Measurements from ENCODE around the gene PPP1R11.

PPP1R11 gene

DNA sequence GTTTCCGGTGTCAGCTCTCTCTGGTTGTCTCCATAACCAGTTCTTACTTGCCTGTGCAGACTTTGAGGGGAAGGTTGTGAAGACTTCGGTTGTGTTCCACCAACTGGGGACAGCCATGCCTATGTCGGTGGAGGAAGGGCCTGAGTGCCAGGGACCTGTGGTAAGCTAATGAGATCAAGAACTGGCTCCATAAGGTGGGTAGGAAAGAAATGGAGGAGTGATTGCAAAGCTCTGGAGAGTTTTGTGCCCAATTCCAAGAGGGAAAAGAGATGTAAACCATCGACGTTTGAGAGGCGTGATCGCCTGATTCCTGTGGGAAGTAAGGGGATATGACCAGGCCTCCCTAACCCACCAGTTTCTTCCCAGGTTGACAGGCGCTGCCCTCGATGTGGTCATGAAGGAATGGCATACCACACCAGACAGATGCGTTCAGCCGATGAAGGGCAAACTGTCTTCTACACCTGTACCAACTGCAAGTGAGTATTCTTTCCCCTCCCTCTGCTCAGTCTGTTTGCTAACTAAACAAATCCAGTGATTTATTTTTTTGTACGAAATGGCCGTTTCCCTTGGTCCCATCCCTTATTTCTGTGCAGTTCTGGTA is 5.0 kb upstream of the PPP1R11 start:
- DNase-seq (ENCODE audit: low read depth), result no peak

DNA sequence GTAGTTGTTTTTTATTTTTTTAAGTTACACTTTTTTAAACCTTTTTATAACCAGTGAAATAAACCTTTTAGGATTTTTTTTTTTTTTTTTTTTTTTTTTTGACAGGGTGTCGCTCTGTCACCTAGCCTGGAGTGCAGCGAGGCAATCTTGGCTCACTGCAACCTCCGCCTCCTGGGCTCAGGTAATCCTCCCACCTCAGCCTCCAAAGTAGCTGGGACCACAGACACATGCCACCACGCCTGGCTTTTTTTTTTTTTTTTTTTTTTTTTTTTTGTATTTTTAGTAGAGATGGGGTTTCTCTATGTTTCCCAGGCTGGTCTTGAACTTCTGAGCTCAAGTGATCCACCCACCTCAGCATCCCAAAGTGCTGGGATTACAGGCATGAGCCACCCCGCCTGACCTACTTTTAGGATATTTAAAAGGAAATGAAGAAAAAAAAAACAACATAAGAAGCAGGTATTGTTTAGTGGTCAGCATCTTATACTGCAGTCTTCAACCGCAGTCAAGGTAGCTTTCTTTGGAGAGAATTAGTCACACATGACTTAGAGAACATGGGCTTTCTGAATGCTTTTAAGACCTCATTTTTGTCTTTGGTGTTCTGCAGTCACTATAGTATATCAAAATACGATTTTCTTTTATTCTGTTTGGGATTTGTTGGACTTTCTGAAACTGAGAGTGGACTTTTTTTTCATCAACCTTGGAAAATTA is 4.4 kb upstream of the PPP1R11 start:
- DNase-seq (ENCODE audit: low read depth), result no peak

DNA sequence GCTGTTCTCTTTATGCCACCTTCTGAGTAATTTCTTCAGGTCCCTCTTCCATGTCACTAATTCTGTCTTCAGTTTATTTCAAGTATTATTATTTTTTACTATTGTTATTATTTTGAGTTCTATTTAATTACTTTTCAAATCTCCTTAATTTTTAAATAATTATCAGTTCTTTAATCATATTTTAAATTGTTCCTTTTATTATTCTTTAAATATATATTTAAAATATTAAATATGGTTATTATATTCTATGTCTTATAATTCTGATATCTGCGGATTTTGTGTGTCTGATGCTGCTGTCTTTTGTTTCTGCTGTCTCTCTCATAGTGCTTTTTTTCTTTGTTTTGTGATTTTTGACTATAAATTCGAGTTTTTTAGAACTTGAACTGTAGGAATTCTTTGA is 3.7 kb upstream of the PPP1R11 start:
- no peak for DNase-seq (ENCODE audit: low read depth)

DNA sequence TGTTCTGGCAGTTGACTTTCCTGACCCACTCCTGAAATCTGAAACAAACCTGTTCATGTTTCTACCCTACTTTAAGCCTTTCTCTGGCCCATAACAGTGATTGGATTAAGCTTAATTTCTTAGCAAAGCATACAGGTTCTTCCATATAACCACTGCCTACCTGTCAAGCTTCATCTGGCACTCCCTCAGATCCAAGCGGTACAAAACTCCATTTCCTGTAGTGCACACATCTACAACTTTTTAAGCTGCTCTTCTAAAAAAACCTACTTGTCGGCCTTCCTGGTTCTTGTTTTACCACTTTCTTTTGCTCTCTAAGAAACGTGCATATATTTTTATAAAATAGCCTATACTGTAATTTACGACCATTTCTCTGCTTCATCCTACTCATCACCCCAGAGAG is 916 bp upstream of the PPP1R11 start:
- no peak for DNase-seq (ENCODE audit: low read depth)

DNA sequence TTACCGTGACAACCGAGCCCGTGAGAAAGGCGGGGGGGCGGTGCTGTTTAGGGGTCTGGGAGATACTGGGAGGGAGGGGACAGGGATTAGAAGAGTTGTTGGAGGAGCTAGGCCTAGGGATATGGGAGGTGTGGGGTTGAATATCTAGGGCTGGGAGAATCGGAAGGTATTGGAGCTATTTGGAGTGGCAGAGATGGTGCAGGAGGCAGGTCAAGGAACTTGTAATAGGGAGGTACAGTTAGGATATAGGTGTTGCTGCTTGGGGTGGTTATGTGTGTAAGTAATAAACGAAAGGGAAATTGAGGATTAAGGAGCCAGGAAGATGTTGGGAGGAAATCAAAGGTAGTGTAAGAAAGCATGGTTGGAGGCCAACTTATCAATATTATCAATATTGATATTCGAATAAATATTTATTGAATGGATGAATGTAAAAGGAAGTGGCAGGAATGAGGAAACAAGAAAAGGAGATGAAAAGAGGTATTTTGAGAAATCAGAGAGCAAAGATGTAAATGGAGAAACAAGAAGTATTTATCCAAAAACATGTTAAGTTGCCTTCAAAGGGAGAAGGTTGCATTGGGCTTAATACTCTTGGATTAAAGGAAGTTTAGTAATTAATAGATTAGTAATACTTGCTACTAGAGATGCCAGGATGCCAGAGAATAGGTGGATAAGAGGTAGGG is 602 bp downstream of the PPP1R11 start:
- no peak for DNase-seq (ENCODE audit: low read depth)

DNA sequence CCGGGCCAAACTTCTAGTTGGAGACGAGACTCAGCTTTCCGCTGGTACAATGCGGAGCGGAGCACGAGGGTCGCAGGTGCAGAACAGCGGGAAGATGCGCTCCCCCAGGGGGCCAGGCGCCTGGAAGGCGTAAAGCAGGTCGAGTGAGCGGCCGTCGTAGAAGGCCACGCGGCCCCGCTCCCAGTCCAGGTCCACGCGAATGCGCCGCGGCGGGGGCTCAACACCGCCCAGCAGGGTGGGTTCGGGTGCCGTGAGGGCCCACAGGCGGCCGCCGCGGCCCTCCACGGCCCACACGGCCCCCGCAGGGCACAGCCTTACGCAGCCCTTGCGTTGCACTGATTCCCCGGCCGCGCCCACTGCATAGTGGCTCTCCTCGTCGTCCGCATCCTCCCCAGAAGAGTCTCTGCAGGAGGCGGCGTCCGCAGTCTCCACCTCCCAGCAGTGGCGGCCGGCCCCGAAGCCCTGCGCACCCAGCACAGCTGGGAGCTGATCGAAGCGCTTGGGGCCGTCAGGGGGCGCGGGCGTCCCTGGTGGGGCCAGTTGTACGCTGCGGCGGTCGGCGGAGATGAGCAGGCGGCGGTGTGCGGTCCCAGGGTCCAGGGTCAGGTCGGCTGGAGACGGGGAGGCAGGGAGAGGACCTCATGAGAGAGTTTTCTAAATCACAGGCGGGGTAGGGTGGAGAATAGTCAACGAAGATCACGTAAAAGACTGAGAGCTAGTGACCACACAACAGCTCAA is 4.3 kb downstream of the PPP1R11 start:
- DNase-seq (ENCODE audit: low read depth), result no peak

DNA sequence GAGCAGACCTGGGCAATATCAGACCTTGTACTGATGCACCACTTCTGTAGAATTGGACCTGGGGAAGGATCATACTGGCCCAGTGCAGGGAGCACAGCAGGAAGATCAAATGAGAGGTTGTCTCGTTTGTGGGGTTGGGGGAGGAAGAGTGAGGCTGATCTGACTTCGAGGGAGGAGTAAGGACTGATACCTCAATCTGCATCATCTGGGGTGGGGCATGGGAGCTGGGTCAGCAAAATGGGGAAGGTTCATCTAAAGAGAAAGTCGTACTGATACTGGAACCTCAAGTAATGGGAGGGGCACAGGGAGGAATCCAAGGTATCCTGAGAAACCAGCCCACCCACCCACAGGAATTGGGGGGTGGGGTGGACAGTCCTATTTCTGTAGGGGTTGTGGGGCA is 4.9 kb downstream of the PPP1R11 start:
- no peak for DNase-seq (ENCODE audit: low read depth)

DNA sequence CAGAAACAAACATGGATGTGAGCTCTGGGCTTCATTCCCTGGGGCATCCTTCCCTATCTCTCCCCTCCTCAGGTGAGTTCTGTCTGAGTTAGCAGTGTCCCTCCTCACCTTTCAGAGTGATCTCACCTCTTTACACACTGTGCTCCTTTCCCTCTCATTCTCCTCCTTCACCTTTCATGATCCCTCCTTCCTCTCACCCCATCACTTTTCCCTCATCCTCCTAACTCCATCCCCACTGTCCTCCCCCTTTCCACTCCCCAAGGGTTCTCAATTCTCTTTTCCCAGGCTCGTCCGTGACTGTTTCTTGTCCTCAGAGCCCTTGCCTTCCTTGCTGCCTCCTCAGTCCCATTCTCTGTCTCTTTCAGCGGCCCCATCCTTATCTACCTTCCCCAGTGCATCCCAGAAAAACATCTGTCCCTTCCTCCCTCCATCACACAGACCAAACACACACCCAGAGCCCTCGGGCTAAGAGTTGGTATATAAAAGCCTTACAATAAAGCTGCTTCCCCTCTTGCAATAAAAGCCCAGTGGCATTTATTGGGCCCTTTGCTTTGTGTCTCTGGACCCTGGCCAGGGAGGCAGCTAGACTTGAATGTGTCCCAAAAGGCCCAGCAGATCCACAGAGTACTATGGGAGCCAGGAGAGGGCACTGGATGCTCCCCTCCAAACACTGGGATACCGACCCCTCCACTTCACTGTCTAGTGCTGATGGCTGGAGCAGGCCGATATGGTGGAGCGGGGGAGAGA is 6.7 kb downstream of the PPP1R11 start:
- no peak for DNase-seq (ENCODE audit: low read depth)

DNA sequence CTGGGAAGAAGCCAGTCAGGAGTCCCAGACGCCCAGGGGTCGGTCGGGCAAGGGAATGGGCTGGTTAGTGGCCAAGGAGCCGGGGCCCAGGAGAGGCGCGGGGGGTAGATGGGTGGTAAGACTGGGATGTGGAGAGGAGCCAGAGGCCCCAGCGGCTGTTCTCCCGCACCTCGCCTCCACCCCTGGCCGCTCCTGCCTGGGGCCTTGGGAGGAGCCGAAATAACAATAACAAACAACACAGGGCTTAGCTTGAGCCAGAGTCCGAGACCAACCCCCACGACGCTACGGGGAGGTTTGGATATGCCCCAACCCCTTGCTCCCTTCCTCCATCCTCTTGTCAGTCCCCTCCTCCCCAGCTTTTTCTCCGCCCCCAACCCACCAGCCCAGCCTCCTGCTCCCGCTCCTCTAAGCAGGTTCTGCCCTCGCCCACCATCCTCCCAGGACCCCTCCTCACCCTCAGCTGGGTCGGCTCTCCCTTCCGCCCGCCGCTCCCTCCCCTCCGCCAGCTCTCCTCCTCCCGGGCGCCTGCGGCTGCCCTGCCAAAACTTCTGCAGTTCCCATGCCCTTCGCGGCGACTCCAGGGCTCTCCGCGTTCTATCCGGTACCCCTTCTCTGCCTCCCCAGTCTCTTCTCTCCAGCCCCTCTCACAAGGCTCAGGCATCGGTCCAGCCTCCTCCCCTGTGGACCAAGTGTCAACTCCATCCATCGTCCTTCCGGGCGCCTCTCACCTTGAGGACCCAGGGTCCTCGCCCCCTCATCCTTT is 7.5 kb downstream of the PPP1R11 start:
- no peak for DNase-seq (ENCODE audit: low read depth)

DNA sequence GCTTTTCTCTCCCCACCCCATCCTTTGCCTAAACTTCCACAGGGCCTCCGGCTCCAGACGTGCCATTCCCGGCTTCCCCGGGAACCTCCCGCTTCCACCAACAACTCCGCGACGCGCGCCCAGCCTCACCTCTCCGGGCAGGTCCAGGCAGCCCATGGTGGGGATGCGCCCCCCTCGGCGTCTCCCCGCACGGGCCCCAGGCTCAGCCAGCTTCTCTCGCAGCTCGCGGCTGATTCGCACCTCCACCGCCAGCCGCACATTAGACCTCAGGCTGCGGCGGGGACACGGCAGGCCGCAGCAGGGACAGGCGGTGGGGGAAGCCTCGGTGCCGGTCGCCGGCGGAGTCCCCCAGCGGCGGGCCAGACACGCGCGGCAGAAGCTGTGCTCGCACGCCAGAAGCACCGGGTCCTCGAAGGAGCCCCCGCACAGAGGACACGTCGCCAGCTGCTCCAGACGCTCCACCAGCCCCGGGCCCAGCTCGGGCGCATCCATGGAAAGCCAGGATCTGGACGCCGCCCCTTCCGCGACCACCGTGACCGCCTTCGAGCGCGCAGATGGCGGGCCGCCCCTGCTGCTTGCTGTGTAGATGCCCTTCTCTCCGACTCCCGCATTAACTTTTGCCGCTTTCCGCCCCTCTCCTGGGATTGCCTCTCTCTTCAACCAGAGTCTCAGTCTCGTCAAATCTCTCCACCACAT is 8.2 kb downstream of the PPP1R11 start, which contains the start of gene RNF39:
RNF39 (minus strand) TSS at position 676 of the 696 bp plus-strand sequence; CDS start at position 492, 184 bp downstream.
- DNase-seq (ENCODE audit: low read depth), result no peak

DNA sequence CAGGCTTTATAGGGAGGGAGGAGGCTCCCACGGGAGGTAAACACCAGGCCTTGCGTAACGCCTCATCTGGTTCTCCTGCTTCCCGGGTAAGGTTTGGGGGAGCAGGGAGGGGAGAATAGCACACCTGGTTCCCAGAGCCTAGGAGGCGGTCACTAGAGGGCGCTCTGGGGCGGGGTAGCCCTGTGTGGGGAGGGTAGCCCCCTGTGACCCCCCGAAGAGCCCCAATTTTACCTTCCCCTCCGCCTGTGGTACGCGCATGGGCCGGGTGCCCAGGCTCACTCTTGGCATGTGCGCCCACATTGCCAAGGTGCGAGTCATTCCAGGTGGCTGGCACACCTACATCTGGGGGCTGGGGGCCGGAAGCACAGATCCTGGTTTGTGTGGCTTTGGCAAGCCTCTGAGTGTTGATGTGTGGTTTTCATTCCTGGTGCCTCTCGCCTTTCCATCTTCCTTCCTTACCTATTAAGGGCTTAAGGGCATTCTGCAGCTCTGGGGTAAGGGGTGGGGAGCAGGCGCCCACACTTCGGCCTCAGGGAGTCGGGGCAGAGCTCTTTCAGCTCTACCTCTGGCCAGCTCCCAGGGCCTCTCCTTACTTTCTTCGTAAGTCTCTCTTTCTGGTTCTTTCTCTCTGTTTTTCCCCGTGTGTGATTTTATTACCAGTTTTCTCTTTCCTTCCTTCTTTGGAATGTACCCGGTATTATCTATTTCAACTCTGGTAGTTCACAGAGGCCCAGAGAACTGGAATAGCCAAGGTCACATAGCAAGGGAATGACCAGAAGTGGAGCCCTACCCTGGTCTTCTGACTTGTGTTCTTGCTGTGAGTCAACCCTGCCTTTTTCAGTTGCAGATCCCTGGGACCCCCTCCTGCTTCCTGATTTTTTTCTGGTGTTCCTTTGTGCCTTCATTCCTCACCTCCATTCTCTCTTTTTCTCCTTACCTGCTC is 9.1 kb downstream of the PPP1R11 start:
- no peak for DNase-seq (ENCODE audit: low read depth)

DNA sequence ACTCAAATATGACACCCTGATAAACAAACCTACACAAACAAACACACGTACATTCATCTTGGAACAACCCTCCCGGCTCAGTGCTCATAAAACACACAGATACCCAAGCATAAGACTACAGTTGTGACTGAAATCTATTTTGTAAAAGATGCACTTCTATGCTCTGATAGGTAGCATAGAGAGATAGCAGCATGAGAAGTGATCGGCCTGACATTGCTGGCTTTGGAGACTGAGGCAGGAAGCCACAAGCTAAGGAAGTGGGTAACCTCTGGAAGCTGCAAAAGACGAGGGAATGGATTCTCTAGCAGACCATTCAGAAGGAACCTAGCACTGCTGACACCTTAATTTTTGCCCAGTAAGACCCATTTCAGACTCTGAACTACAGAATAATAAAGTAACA is 10.2 kb downstream of the PPP1R11 start:
- no peak for DNase-seq (ENCODE audit: low read depth)

DNA sequence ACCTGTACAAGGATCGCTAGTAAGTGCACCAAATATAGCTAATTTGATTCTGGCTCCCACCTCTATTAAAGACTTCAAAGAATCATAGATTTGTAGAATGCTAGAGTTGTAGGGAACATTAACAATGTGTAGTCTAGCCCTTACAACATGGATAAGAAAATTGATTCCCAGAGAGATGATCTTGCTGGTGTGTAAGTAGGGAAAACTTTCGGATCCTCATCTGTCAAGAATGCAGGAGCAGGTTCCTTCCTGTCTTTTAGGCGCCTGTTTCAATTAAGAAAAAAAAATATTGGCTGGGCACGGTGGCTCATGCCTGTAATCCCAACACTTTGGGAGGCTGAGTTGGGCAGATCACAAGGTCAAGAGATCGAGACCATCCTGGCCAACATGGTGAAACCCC is 20.9 kb downstream of the PPP1R11 start:
- no peak for DNase-seq (ENCODE audit: low read depth)

DNA sequence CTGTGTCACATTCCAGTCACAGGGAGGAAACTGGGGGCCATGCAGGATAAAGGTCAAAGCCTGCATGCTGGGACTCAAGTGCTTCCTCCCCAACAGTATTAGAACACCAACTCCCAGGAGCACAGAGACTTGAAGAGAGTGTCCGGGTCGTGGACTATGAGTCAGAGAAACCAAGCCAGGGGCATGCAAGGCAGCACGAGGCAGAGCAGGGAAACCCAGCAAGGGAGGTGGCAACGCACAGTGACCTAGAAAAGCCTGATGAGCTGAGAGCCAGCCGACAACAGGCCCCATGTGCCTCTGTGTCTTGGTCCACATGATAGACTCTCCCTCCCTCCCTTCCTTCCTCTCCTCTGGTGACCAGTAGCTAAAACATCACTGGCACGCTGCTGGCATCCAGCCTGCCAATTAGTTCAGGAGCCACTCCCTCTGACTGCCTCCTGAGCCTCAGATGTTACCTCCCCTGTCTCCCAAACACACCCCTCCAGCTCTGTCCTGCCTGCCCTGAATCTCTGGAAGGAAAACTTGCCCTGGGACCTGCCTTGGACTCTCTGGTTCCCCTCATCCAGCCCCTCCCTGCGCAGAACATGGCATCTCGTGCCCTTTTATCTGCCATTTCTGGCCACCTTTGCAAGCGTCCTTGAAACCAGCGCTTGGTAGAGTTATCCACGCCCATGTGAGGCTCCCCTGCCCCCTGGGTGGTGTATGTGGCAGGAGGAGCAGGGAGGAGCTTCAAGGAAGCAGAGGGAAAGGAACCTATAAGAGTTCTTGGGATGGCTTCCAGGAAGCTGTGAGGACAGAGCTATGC is 24.8 kb downstream of the PPP1R11 start:
- no peak for DNase-seq (ENCODE audit: low read depth)

DNA sequence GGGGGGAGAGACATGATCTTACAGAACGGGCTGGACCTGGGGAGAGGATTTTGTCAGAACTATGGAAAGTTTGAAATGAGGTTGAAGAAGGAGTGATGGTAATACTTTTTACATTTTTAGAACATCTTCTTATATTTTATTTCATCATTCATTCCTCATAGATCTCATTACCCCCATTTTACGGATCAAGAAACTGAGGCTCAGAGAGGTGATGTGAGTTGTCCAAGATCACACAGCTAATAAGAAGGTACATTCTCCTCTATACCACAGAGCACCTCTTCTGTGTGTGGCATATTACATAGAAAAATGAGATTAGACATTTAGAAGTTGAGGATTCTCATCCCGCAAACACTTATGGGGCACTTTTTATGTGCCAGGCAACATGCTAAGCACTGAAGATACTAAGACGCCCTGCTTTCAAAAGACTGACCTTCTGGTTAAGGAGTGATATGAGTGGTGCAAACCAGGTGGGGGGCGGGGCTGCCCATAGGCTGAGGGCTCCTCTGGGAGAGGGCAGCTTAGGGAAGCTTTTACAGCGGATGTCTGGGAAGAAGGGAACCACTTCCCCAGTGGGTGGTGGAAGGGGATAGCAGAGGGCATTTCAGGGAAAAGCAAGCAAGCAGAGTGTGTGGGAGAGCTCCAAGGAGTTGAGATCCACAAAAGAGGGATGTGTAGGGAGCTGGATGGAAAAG is 26.0 kb downstream of the PPP1R11 start:
- no peak for DNase-seq (ENCODE audit: low read depth)

DNA sequence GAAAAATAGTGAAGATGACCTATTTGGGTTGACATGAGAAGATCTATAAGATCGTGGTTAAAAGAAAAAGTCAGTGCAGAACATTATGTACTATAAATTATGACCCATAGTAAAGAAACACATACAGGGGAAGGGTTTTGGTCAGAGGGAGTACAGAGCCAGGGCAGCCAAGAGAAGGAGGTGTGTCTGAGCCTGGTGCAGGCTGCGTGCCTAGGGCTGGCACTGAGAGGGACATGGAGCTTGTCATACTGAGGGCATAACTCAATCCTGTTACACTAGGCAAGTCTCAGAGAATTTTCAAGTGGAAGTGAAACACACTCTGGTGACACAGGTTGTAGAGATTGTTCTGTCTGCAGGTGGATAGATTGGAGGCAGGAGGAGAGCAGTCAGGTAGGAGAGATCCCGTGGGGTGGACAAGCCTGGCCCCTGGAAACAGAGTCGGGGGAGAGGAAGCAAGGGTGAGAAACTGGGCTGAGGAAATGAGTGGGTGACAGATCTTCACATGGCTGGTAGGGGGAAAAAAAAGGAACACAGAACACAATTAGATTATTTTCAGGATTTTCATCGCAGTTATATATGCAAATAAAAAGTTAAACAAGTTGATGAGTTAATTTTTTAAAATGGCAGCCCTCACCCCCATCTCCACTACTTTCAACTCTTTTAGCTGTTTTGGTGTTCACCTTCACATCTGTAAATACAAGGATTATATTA is 27.1 kb downstream of the PPP1R11 start:
- DNase-seq (ENCODE audit: low read depth), result no peak

DNA sequence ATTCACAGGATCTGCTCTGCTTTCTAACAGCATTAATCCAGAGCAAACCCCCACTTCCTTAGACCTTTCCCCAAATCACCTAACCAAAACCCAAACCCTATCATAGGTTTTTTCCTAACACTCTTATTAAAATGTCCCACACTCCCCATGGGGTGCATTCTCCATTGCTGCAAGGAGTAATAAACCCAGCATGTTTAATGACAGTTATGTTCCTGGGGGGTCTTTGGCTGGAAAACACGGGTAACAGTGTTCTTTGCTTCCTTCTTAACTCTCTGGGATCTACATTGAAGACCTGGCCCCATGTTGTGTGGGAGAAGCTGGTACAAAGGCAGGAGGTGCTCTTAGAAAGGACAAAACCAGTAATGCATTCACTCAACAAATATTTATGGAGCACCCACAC is 29.8 kb downstream of the PPP1R11 start:
- DNase-seq (ENCODE audit: low read depth), result no peak
